ENCODE results near the gene ZMYND8. TPM values are rescaled to one million over a fixed set of nuclear protein-coding genes. Genes with fewer than 3 reads are reported as not detected.

Gene ZMYND8
- total RNA-seq, 4 donors from 2014 or later: 32.2 to 78.9 (median 54.4) TPM

DNA sequence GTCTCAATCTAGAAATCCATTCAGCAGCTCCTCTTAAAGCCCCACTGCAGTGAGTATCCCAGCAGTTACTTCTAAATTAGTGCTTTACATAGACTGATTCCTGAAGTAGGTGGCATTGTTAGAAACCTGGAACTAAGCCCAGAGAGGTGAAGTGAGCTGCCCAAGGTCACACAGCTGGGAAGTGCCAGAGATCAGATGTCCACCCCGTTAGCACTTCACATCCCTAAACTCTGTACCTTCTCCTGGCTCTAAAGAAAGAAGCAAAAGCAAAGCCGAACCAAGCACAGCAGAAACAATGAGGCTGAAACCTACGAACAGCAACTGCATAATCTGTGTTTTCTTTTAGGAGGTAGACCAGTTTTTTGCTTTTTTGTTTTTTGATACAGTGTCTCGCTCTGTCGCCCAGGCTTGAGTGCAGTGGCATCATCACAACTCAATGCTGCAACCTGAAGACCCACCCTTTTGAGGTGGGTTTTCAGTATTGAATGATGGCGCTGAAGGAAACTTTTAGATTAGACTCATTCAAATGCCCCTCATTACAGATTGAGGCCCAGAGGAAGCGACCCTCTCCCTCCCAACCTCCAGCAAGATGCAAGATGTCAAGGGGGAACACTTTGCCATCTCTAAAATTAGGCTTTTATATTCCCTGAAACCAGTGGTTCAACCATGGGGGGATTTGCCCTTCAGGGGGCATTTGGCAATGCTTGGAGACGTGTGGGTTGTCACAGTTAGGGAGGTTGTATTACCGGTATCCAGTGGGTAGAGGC lies 3.2 kb upstream of the ZMYND8 start:
- H3K36me3 ChIP-seq: no peaks in the 10 kb centered on the region
- H3K4me1 ChIP-seq: peaks cover 38 to 82% (median 67%) of the 10 kb centered on the region in 3 donors
- no peak for ATAC-seq
- H3K27ac ChIP-seq: peak overlapping the region; percentile 86 to 100 (median 100)
- H3K4me3 ChIP-seq: no peak overlapping the region
- no peaks in the 10 kb centered on the region for H3K27me3 ChIP-seq
- 55 to 57% methylated on average over 6 to 8 of the region's 9 CpGs for WGBS, 2 donors (ENCODE audit: low coverage in 1 of 2)
- H3K9me3 ChIP-seq: no peaks in the 10 kb centered on the region
- TF ChIP-seq, protein P1, sequence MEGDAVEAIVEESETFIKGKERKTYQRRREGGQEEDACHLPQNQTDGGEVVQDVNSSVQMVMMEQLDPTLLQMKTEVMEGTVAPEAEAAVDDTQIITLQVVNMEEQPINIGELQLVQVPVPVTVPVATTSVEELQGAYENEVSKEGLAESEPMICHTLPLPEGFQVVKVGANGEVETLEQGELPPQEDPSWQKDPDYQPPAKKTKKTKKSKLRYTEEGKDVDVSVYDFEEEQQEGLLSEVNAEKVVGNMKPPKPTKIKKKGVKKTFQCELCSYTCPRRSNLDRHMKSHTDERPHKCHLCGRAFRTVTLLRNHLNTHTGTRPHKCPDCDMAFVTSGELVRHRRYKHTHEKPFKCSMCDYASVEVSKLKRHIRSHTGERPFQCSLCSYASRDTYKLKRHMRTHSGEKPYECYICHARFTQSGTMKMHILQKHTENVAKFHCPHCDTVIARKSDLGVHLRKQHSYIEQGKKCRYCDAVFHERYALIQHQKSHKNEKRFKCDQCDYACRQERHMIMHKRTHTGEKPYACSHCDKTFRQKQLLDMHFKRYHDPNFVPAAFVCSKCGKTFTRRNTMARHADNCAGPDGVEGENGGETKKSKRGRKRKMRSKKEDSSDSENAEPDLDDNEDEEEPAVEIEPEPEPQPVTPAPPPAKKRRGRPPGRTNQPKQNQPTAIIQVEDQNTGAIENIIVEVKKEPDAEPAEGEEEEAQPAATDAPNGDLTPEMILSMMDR (IDR thresholded peaks at IDR 0.05): peak in 1 of 4 experiments; percentile 0
- TF ChIP-seq POLR2AphosphoS5 (IDR thresholded peaks at IDR 0.05): no peak

DNA sequence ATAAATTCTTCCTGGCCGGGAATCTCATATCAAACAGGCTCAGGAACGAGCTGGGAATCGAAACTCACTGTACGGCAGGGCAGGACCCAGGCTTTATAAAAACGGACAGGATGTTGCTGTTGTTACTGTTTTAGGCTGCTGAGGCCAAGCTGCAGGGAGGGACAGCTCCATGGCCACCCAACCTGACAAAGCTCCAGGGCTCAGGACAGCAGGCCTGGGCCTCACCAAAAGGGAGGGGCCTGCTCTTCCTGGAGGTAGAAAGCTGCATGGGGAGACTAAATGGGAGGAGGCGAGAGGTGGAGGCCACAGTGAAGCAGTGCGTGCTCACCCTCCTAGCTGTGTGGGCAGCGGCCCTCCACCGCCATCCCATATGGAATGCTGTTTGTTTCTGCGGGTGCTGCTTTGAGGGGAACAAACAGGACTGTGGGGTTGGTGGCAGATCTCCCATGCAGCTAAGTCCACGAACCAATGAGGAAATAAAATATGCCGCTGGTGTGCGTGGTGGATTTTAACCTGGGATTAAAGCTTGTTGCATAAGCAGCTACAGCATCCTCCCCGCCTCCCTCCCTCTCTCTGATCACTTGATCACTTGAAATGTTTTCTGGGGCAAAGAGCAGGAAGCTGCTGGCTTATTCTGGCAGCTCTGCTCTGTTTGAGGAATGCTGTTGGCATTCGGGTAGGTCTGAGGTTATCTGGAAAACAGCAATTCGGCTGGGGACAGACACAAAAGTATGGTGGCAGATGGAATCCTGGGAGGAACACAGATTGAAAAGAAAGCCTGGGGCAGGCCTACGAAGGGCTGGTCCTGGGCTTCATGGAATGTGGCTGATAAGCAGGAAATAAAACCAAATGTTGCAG lies 2.4 kb upstream of the ZMYND8 start:
- WGBS, 2 donors (ENCODE audit: low coverage in 1 of 2): 12 to 23% methylated on average over 6 to 10 of the region's 17 CpGs
- Histone ChIP-seq H3K27me3 (no peaks in the 10 kb centered on the region), H3K9me3 (no peaks in the 10 kb centered on the region), H3K27ac (peak overlapping the region; percentile 86 to 100 (median 100)), H3K4me3 (peak overlapping the region; percentile 5 to 38), H3K4me1 (peaks cover 39 to 90% (median 76%) of the 10 kb centered on the region in 3 donors), H3K36me3 (no peaks in the 10 kb centered on the region)
- peak; percentile 64 for ATAC-seq
- peak; percentile 52 for TF ChIP-seq EP300 (IDR thresholded peaks at IDR 0.05)
- TF ChIP-seq POLR2A (IDR thresholded peaks at IDR 0.05): peak; percentile 36 to 54
- TF ChIP-seq POLR2AphosphoS5 (IDR thresholded peaks at IDR 0.05): peak; percentile 94
- TF ChIP-seq, protein P1 (IDR thresholded peaks at IDR 0.05): no peak

DNA sequence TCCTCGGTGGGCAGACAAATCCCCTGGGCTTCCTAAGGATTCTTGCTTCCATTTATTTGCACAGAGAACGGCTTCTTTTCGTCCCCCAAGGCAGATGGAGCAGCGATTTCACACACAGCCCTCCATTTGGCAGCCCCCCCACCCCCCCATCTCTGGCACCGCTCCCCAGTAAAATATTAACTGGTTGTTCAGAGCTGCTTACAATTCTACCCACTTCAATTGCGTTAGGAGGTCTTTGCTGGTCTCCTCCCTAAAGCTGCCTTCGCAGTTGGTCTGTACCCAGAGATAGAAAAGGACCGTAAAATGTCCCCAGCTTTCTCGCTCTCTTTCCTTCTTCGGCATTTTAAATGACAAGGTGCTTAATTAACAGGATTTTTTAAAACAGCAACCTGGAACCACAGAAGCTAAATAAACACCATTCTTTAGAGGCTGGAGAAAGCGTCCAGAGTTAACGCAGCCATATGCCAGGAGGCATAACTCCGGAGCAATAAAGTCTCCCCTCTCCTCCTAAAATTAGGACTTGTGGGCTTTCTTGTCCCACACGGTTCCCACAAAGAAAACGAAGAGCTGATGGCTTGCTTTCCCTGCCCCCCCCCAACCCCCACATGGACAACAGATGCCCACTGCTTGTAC lies 1.7 kb upstream of the ZMYND8 start:
- no peaks in the 10 kb centered on the region for H3K36me3 ChIP-seq
- WGBS, 2 donors (ENCODE audit: low coverage in 1 of 2): 9 to 22% methylated on average over 10 to 14 of the region's 15 CpGs
- peak overlapping the region; percentile 86 to 100 (median 100) for H3K27ac ChIP-seq
- no peaks in the 10 kb centered on the region for H3K27me3 ChIP-seq
- no peaks in the 10 kb centered on the region for H3K9me3 ChIP-seq
- peaks cover 47 to 97% (median 82%) of the 10 kb centered on the region in 3 donors for H3K4me1 ChIP-seq
- peak overlapping the region; percentile 5 to 38 for H3K4me3 ChIP-seq
- no peak for ATAC-seq
- TF ChIP-seq EP300 (IDR thresholded peaks at IDR 0.05) (no peak), POLR2AphosphoS5 (IDR thresholded peaks at IDR 0.05) (no peak), POLR2A (IDR thresholded peaks at IDR 0.05) (no peak)
- TF ChIP-seq, protein P1 (IDR thresholded peaks at IDR 0.05): no peak

DNA sequence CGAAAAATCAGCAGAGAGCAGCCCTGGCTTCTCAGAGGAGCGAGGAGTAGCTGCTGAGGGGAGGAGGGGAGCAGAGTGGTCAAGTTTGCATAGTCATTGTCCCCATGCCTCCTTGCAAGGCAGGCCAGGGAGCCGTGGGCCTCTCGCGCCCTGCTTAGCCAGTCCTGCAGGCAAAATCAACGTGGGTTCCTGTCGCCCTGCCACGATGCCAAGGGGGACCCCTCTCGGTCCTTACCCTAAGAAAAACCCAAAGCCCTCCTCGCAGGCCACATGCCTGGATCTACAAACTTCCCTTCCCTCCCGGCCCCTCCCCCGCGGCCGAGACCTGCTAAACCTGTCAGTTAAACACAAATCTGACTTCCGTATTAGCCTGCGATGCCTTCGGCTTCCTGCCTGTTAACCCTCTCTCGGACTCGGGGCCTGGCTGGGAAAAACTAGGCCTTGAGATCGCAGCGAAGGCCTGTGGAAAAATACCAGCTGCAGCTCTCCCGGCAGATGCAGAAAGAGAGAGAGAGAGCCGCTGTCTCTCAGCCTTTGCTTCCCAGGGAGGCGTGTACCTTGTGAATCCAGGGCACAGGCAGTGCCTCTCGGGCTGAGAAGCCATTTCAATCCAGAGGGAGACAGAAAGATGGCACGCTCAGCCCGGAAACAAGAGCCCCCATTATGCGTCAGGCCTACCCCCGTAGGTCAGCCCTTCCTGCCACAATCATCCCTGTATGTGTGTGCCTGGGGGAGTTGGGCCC lies 968 bp upstream of the ZMYND8 start:
- Histone ChIP-seq H3K4me3 (peak overlapping the region in 1 of 2 donors; percentile 38), H3K36me3 (no peaks in the 10 kb centered on the region), H3K4me1 (peaks cover 47 to 99% (median 87%) of the 10 kb centered on the region in 3 donors), H3K27ac (peak overlapping the region; percentile 86 to 100 (median 100)), H3K27me3 (no peaks in the 10 kb centered on the region), H3K9me3 (no peaks in the 10 kb centered on the region)
- WGBS, 2 donors (ENCODE audit: low coverage in 1 of 2): 0% methylated on average over 2 to 8 of the region's 29 CpGs
- peak; percentile 48 for ATAC-seq
- TF ChIP-seq POLR2AphosphoS5 (IDR thresholded peaks at IDR 0.05): peak; percentile 86
- TF ChIP-seq POLR2A (IDR thresholded peaks at IDR 0.05): peak; percentile 68 to 76
- TF ChIP-seq EP300 (IDR thresholded peaks at IDR 0.05): no peak
